GM12892 (cell line): Measurements from ENCODE around the gene SH3BGR.

Experiments
- POLR2A ChIP-seq: IDR thresholded peaks from 2 replicates; pipeline ENCODE4 v1.6.1; 2011; ENCODE audit warnings: low read depth, low read length, control low read depth
- POLR2AphosphoS5 ChIP-seq: IDR thresholded peaks from 2 replicates; pipeline ENCODE4 v1.6.1; 2011; ENCODE audit warnings: low read depth, low read length, control low read depth
- TAF1 ChIP-seq: IDR thresholded peaks from 2 replicates; pipeline ENCODE4 v1.6.1; 2011; ENCODE audit warnings: low read depth, mild to moderate bottlenecking, control low read depth, low read length, borderline replicate concordance

- TF ChIP-seq POLR2A, result no peak
- no peak for TF ChIP-seq POLR2AphosphoS5
- no peak for TF ChIP-seq TAF1
These were observed 112.4 kb downstream of the SH3BGR start for GRCh38 chr21:39564200-39564599.
